HepG2 (cell line): ENCODE results near the gene NFIL3. TPM values are rescaled to one million over a fixed set of nuclear protein-coding genes. Genes with fewer than 3 reads are reported as not detected.

Source experiments
- CEBPG ChIP-seq: IDR thresholded peaks from 2 replicates; pipeline ENCODE4 v1.6.1; 2016
- FOXK1 ChIP-seq: sonication (generic); formaldehyde crosslinking; IDR thresholded peaks from 2 replicates; pipeline ENCODE4 v1.4.0; 2020; ENCODE audit warnings: low read depth, missing genetic modification reagents, borderline replicate concordance
- FOXP1 ChIP-seq, 2 experiments: fragments of 450-650 bp in 1 of 2; IDR thresholded peaks; 2 replicates each; pipeline ENCODE4 v1.6.1; 2017 to 2018; ENCODE audit warnings: antibody characterized with exemption in 1 of 2
- HNF4G ChIP-seq, 2 experiments: sonication (generic) in 1 of 2; formaldehyde crosslinking in 1 of 2; IDR thresholded peaks; 2 replicates each; pipeline versions ENCODE4 v1.4.0 to v1.6.1; 2011 to 2020; ENCODE audit warnings: borderline replicate concordance in 2 of 2, low read depth in 2 of 2, mild to moderate bottlenecking in 2 of 2, low read length in 1 of 2, missing genetic modification reagents in 1 of 2, moderate library complexity in 1 of 2
- HOXA3 ChIP-seq: sonication (generic); formaldehyde crosslinking; IDR thresholded peaks from 2 replicates; pipeline ENCODE4 v1.5.0; 2020; ENCODE audit warnings: missing genetic modification reagents
- MIER2 ChIP-seq: IDR thresholded peaks from 2 replicates; pipeline ENCODE4 v1.6.1; 2016; ENCODE audit warnings: missing biosample characterization, missing genetic modification reagents
- POLR2G ChIP-seq: fragments of 200-400 bp; formaldehyde crosslinking; IDR thresholded peaks from 2 replicates; pipeline ENCODE4 v1.6.1; 2018; ENCODE audit warnings: mild to moderate bottlenecking, low read depth, low read length, moderate library complexity
- SALL2 ChIP-seq: sonication (generic); formaldehyde crosslinking; IDR thresholded peaks from 2 replicates; pipeline ENCODE4 v1.8.1; 2023; ENCODE audit warnings: mild to moderate bottlenecking, missing genetic modification reagents, inconsistent platforms
- STAG1 ChIP-seq: sonication (generic); formaldehyde crosslinking; IDR thresholded peaks from 2 replicates; pipeline ENCODE4 v1.4.0; 2020; ENCODE audit warnings: missing genetic modification reagents
- TP53 ChIP-seq: sonication (generic); formaldehyde crosslinking; conservative IDR thresholded peaks from 2 replicates; pipeline ENCODE4 v1.4.0; 2020; ENCODE audit warnings: missing genetic modification reagents
- TRIM24 ChIP-seq: sonication (generic); formaldehyde crosslinking; IDR thresholded peaks from 2 replicates; pipeline ENCODE4 v1.8.0; 2022; ENCODE audit warnings: mild to moderate bottlenecking, missing genetic modification reagents
- TSC22D2 ChIP-seq: sonication (generic); formaldehyde crosslinking; IDR thresholded peaks from 2 replicates; pipeline ENCODE4 v1.5.1; 2020; ENCODE audit warnings: missing genetic modification reagents, mild to moderate bottlenecking, borderline replicate concordance
- ZNF143 ChIP-seq: sonication (generic); formaldehyde crosslinking; IDR thresholded peaks from 2 replicates; pipeline ENCODE4 v1.4.0; 2020; ENCODE audit warnings: missing genetic modification reagents
- ZNF343 ChIP-seq: sonication (generic); formaldehyde crosslinking; IDR thresholded peaks from 2 replicates; pipeline ENCODE4 v1.4.0; 2020; ENCODE audit warnings: mild to moderate bottlenecking, missing genetic modification reagents
- ZNF501 ChIP-seq: sonication (generic); formaldehyde crosslinking; IDR thresholded peaks from 2 replicates; pipeline ENCODE4 v1.5.1; 2020; ENCODE audit warnings: mild to moderate bottlenecking, moderate library complexity, missing genetic modification reagents
- ZNF546 ChIP-seq: sonication (generic); formaldehyde crosslinking; conservative IDR thresholded peaks from 2 replicates; pipeline ENCODE4 v1.8.1; 2023; ENCODE audit warnings: mild to moderate bottlenecking, missing genetic modification reagents
- ZNF562 ChIP-seq: sonication (generic); formaldehyde crosslinking; IDR thresholded peaks from 2 replicates; pipeline ENCODE4 v1.8.0; 2022; ENCODE audit warnings: missing genetic modification reagents, borderline replicate concordance
- ZNF672 ChIP-seq: sonication (generic); formaldehyde crosslinking; IDR thresholded peaks from 2 replicates; pipeline ENCODE4 v1.8.1; 2022; ENCODE audit warnings: missing genetic modification reagents
- ZNF703 ChIP-seq: sonication (generic); formaldehyde crosslinking; IDR thresholded peaks from 2 replicates; pipeline ENCODE4 v1.5.1; 2020; ENCODE audit warnings: missing genetic modification reagents, mild to moderate bottlenecking, moderate library complexity, borderline replicate concordance
- ZNF737 ChIP-seq: sonication (generic); formaldehyde crosslinking; IDR thresholded peaks from 2 replicates; pipeline ENCODE4 v1.5.0; 2020; ENCODE audit warnings: missing genetic modification reagents, mild to moderate bottlenecking, borderline replicate concordance
- ZNF841 ChIP-seq: sonication (generic); formaldehyde crosslinking; IDR thresholded peaks from 2 replicates; pipeline ENCODE4 v1.8.1; 2023; ENCODE audit warnings: missing genetic modification reagents, borderline replicate concordance
- polyA plus RNA-seq, 8 experiments: library from polyadenylated mRNA; depleted of rRNA in 3 of 8; stranded (reverse) in 7 of 8; unstranded in 1 of 8; fragments of >200 nt; fragmentation: Illumina TruSeq in 4 of 8; extraction: Trizol in 4 of 8; gene quantifications; 2 replicates each; pipeline versions ENCODE4 v1.2.1 to v1.2.3, GENCODE V29; 2011 to 2016; ENCODE audit warnings: low read depth in 4 of 8, missing spikeins in 1 of 8, mixed read lengths in 1 of 8; ENCODE audit not compliant: insufficient read depth in 1 of 8
- total RNA-seq, 5 experiments: library from RNA; depleted of rRNA; stranded (reverse); fragments of >200 nt; fragmentation: Illumina TruSeq; extraction: Trizol; gene quantifications; 2 replicates each; pipeline ENCODE4 v1.2.3, GENCODE V29; 2016; ENCODE audit warnings: low read depth in 1 of 5
- TF ChIP-seq, protein P1 (sequence below): sonication (generic); formaldehyde crosslinking; IDR thresholded peaks from 2 replicates; pipeline ENCODE4 v1.4.0; 2020; ENCODE audit warnings: missing genetic modification reagents
- TF ChIP-seq, protein P2 (sequence below): sonication (generic); formaldehyde crosslinking; IDR thresholded peaks from 2 replicates; pipeline ENCODE4 v1.4.0; 2020; ENCODE audit warnings: missing genetic modification reagents
- TF ChIP-seq, protein P3 (sequence below): sonication (generic); IDR thresholded peaks from 2 replicates; pipeline ENCODE4 v1.6.1; 2016; ENCODE audit warnings: low read depth, borderline replicate concordance
- TF ChIP-seq, protein P4 (sequence below): sonication (generic); formaldehyde crosslinking; conservative IDR thresholded peaks from 2 replicates; pipeline ENCODE4 v1.5.0; 2020; ENCODE audit warnings: missing genetic modification reagents

NFIL3 gene
- total and polyA plus RNA-seq, 2 of the 13 experiments (the other 11 are each of a cell fraction or from before 2014, with no cell fraction given) = 46.6 to 54.2 TPM

DNA sequence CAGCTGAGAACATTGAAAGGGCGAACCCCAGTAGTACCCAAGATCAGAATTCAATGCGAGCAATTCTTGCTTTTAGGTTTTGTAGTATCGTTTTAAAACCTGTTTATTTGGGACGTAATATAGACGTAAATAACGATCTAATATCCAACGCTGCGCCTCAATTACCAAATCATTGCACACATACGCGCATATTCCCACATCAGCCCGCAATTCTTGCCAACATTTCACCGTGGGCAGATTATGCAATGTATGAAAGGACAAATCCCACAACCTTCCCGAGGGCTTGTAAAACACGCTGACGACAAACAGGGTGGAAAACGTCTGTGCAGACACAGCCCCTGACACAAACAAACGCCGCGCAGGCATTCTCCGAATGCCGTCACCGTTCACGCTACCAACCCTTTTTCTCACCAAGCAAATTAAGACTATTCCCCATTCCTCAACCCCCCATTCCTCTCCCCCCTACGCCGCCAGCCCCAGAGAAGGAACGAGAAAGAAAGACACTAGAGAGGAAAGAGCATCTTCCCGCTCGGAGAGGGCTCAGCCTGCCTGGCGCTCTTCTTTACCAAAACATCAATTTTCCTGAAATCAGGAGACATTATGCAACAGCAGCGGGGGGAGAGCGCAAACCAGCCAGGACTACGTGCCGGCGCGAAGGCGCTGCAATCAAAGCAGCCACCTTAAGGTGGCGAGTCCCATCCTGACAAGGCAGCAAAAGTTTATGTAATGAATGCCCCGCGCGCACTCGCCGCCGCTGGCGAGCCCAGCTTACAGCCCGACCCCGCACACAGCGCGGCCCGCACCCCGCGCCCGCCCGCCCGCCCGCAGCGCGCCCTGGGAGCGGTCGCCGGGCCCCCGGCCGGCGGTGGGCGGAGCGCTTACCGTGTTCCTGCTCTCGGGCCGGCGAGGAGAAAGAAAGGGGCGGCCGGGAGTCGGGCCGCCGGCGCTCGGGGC is 597 bp downstream of the NFIL3 start (continued):
- TF ChIP-seq ZNF546 (CRISPR knock-in tag) = no peak
- TF ChIP-seq, protein P1, sequence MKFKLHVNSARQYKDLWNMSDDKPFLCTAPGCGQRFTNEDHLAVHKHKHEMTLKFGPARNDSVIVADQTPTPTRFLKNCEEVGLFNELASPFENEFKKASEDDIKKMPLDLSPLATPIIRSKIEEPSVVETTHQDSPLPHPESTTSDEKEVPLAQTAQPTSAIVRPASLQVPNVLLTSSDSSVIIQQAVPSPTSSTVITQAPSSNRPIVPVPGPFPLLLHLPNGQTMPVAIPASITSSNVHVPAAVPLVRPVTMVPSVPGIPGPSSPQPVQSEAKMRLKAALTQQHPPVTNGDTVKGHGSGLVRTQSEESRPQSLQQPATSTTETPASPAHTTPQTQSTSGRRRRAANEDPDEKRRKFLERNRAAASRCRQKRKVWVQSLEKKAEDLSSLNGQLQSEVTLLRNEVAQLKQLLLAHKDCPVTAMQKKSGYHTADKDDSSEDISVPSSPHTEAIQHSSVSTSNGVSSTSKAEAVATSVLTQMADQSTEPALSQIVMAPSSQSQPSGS (CRISPR knock-in tag) = no peak
- TF ChIP-seq, protein P2, sequence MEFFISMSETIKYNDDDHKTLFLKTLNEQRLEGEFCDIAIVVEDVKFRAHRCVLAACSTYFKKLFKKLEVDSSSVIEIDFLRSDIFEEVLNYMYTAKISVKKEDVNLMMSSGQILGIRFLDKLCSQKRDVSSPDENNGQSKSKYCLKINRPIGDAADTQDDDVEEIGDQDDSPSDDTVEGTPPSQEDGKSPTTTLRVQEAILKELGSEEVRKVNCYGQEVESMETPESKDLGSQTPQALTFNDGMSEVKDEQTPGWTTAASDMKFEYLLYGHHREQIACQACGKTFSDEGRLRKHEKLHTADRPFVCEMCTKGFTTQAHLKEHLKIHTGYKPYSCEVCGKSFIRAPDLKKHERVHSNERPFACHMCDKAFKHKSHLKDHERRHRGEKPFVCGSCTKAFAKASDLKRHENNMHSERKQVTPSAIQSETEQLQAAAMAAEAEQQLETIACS (CRISPR knock-in tag) = peak; percentile 62
- no peak for TF ChIP-seq STAG1 (CRISPR knock-in tag)
- no peak for TF ChIP-seq TRIM24 (CRISPR knock-in tag)
- no peak for TF ChIP-seq ZNF143
- TF ChIP-seq ZNF737 (CRISPR knock-in tag) = no peak
- no peak for TF ChIP-seq ZNF703
- peak; percentile 56; the same call in 1 of the 2 replicates for TF ChIP-seq POLR2G
- TF ChIP-seq ZNF501 (CRISPR knock-in tag) = peak; percentile 37; the same call in 1 of the 2 replicates
- no peak for TF ChIP-seq MIER2
- TF ChIP-seq ZNF343 (CRISPR knock-in tag) = 0 out of 2 replicates have a peak, but pooled peaks have one; percentile 6
- TF ChIP-seq FOXP1 (IDR thresholded peaks at IDR 0.05) = no peak
- TF ChIP-seq FOXP1 (CRISPR knock-in tag; IDR thresholded peaks at IDR 0.05) = no peak
- TF ChIP-seq FOXK1 (CRISPR knock-in tag) = no peak
- TF ChIP-seq, protein P3, sequence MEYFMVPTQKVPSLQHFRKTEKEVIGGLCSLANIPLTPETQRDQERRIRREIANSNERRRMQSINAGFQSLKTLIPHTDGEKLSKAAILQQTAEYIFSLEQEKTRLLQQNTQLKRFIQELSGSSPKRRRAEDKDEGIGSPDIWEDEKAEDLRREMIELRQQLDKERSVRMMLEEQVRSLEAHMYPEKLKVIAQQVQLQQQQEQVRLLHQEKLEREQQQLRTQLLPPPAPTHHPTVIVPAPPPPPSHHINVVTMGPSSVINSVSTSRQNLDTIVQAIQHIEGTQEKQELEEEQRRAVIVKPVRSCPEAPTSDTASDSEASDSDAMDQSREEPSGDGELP = no peak
- TF ChIP-seq TP53 = no peak
- TF ChIP-seq HNF4G (IDR thresholded peaks at IDR 0.05; ENCODE audit: borderline replicate concordance, low read depth, low read length) = no peak
- TF ChIP-seq HNF4G (CRISPR knock-in tag; IDR thresholded peaks at IDR 0.05; ENCODE audit: borderline replicate concordance, low read depth) = no peak
- peak; percentile 61 for TF ChIP-seq CEBPG
- TF ChIP-seq SALL2 = no peak
- no peak for TF ChIP-seq TSC22D2 (CRISPR knock-in tag)
- no peak for TF ChIP-seq ZNF672 (CRISPR knock-in tag)
- TF ChIP-seq, protein P4, sequence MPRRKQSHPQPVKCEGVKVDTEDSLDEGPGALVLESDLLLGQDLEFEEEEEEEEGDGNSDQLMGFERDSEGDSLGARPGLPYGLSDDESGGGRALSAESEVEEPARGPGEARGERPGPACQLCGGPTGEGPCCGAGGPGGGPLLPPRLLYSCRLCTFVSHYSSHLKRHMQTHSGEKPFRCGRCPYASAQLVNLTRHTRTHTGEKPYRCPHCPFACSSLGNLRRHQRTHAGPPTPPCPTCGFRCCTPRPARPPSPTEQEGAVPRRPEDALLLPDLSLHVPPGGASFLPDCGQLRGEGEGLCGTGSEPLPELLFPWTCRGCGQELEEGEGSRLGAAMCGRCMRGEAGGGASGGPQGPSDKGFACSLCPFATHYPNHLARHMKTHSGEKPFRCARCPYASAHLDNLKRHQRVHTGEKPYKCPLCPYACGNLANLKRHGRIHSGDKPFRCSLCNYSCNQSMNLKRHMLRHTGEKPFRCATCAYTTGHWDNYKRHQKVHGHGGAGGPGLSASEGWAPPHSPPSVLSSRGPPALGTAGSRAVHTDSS = no peak
- no peak for TF ChIP-seq ZNF841 (CRISPR knock-in tag)
- TF ChIP-seq HOXA3 = no peak
- TF ChIP-seq ZNF562 (CRISPR knock-in tag) = no peak
